HL-60/S4 treated with retinoic acid at 250 ng/mL for 4 days and 3 days (cell line): ENCODE results near the gene TMED3.

ENCODE experiments used
- in situ Hi-C: fragments of 300-500 bp; cut with MboI; formaldehyde crosslinking; loops from 2 replicates; pipeline ENCODE4 v1.7.0; 2022; ENCODE audit warnings: low sequenced_read_pairs

Gene TMED3

GRCh38 chr15:79310985-79311900 is at the start of gene TMED3:
TSS of gene TMED3 (plus strand) at chr15:79311112. CDS start at chr15:79311250, 138 bp downstream.
- in situ Hi-C loops, result no loop called here

DNA sequence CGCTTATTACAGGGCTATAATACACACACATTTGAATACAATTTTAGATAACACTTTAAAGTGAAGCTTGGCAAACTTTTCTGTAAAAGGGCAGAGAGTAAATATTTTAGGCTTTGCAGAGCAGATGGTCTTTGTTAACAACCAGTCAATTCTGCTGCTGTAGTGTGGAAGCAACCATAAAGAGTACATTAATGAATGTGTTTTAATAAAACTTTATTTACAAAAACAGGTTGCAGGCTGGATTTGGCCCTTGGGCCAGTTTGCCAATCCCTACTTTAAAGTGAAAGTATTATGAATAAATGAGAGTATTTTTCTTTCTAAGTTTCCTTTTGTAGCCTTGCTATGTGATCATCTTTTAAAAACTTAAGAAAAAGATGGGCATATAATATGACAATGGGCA is 49.1 kb upstream of the TMED3 start:
- in situ Hi-C loops, result no loop called here

- in situ Hi-C loops, result no loop called here
Measured at GRCh38 chr15:79265167-79265566, 45.7 kb upstream of the TMED3 start.

DNA sequence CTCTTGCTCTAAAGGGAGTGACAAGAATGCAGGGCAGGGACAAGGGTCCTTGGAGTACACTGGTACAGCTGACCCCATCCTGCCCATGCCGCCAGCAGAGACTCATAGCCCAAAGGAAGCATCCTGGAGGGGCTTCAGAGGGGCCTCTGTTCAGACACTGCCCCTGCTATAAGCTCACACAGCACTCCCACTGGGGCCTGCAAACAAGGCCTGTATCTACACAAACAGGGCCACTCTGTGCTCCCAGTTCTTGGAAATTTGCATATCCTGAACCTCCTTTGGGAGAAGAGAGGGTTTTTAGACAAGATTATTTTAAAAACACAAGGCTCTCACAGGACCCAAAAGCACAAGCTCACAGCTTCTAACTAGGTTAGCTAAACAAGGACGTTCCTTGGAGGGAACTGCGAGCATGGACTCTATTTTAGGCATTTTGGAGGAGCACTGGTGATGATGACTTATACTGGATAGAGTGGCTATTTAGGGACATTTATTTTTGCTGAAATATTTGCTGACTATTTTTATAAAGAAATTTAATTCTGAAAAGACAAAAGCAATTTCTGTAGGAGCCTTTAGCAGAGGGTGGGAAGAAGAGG is 44.8 kb upstream of the TMED3 start:
- in situ Hi-C loops, result no loop called here

- in situ Hi-C loops, result no loop called here
Measured at GRCh38 chr15:79282371-79283251, 28.3 kb upstream of the TMED3 start, which contains the start of gene ANKRD34C. TSS of gene ANKRD34C (plus strand) at chr15:79282722. CDS start at chr15:79293285, 10,563 bp downstream.

DNA sequence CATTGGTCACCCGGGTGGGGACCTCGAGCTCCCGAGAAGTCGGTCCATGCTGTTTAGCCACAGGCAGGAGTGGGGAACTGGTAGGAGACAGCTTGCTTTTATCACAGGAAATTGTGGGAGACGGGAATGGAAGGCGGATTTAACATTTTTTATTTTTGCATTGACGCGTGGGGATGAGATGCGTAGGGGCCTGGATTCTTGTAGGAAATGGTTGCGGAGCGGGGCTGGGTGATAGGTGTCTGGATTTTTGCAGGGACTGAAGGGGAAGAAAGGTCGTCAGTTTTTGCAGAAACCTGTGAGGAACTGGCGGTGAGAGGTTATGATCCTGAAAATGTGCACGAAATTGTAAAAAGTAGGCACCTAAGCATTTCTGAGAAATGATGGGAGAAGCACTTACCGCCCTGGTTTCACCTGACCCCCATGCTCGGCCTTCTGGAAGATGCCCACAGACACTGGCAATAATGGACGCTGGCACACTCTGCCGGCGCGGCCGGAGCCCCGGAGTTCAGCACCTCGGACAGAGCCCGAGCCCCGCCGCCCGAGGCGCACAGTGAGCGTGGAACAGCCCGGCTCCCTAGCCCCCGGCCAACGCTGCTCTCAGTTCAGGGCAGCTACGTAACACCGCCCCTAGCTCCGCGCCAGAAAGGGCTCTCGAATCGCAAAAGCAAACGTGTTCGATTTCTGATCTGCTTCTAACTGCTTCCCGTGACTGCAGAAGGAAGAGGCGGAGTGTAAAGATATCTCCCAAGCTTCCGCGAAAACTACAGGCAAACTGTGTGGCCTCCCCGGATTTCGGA is 27.5 kb upstream of the TMED3 start:
- in situ Hi-C loops, result no loop called here

DNA sequence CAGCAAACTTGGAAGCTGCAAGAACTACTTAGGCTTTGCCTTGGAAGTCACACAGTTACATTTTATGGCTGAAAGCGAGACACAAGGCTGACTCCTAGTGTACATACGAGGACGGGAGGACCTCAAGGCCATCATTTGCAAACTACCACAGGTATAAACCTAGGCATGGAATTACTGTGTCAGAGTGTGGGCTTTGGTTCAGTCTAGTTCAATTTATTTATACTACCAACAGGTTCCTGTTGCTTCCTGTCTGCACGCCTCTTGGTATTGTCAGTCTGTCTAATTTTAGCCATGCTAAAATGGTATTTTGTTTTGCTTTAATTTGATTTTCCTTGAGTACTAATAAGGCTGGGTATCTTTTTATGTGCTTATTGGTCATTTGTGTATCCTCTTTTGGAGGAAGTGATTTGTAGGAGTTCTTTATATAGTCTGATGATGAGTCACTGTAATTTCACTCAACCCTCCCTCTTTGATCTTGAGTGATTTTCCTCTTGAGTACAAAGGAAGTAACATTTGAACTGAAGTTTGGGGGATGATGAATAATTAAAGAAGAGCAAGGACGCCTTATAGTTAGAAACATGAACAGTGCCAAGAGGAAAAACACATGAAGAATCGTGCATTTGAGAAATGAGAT is 20.2 kb upstream of the TMED3 start:
- in situ Hi-C loops, result no loop called here

DNA sequence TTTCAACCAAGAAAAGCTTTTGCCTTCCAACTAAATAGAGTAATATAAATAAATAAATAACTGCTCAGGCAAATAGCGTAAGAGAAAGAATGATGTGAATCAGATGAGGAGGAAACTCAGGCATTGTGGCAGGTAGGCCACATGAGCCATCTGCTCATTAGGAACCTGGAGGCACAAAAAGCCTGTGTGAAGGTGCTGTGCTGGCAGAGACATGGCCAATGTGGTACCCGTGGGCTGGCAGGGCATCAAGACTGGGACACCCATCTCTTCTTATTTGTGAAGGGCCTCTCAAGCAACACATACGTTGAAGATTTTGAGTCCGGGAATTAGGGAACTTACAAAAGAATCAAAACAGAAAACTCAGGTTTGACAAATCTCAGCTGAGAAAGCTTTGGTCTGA is 18.9 kb upstream of the TMED3 start:
- in situ Hi-C loops, result no loop called here

DNA sequence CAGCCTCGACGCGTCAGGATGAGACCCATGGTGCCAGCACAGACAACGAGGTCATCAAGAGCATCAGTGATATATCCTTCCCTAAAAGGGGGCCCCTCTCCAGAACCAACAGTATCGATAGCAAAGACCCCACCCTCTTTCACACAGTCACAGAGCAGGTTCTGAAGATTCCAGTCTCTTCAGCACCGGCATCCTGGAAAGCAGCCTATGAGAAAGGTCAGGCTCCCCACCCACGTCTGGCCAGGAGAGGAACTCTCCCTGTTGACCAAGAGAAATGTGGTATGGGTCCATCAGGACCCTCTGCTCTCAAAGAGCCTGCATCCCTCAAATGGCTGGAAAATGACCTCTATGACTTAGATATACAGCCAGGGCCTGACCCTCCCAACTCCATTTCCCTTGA is 16.8 kb upstream of the TMED3 start:
- in situ Hi-C loops, result no loop called here

DNA sequence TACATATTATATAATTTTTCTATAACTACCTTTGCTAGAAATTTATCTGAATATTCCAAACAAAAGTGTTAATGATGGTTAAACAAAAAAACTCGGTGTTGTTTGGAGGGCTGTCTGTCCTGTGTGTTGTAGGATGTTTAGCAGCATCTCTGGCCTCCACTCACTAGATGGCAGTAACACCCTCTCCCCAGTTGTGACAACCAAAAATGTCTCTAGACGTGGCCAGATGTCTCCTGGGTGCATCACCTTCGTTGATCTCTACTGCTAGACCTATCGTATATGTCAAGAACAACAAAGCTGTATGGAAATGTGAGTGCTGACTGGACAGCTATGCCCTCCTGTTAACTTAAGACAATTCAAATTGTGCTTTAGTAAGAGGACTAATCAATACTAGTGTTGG is 14.3 kb upstream of the TMED3 start:
- in situ Hi-C loops, result no loop called here

DNA sequence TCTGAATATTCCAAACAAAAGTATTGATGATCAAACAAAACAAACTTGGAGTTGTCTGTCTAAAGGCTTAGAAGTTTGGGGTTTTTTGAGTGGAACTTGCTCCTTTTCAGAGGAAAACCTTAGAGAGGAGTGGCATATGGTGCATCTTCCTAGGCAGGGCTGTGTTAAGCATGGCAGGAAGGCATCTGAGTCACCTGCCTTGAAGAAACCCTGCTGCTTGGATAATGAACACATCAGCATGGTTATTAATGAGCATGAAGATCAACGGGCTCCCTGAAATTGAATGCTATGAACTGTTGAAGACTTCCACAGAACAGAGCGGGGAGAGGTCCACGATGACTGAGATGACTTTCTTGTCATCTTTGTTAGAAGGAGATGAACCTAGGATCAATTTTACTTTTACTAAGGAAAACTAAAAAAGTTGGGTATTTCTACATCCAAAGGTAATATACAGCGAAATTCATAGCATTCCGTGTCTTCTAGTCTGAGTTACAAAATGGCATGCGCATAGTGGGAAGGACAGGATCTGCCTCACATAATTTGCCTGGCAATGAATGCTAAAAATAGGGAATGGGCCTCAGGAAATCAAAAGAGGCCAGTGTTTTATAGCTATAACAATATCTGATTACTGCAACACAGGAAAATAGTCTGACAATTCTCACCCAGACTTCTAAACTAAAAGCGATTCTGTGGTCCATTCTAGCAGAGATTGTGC is 11.6 kb upstream of the TMED3 start:
- in situ Hi-C loops, result no loop called here

DNA sequence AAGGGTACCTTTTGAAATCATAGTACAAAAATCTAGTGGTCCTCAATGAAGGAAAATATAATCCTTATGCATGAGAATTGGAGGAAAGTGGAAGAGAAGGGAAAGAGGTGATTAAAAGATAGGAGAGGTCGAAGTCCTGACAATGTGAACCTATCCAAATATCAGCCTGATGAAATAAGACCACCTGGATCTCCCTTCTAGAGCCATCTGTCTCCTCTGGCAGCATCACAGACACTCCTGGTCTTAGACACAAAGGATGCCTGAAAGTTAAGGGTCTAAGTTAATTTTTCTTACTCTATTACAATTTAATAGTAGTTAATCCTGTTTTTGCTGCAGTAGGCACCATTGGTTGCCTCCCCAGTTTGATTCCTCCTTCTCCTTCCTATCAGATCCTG is 11.1 kb upstream of the TMED3 start:
- in situ Hi-C loops, result no loop called here

GRCh38 chr15:79307251-79307650 is 3.7 kb upstream of the TMED3 start:
- in situ Hi-C loops, result no loop called here

- in situ Hi-C loops, result no loop called here
Measured at GRCh38 chr15:79308874-79309273, 2.0 kb upstream of the TMED3 start.

DNA sequence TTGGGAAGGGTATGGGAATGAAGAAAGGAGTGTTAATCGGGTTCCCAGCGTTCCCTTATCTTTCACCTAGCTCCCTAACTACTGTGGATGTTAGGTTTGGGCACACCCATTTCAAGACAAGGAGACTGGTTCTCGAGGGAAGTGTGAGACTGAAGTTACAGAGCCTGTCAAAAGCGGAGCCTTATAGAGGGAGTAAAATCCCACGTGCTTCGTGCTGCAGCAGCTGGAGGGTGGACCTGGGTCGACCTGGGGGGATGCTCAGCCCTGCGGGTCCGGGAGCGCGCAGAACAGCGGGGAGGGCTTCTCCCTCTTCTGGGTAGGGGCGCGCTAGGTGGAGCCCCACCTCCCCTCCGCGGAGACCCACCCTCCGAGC is 314 bp upstream of the TMED3 start:
- in situ Hi-C loops, result no loop called here

GRCh38 chr15:79311901-79312553 is 1.1 kb downstream of the TMED3 start:
- in situ Hi-C loops, result no loop called here

DNA sequence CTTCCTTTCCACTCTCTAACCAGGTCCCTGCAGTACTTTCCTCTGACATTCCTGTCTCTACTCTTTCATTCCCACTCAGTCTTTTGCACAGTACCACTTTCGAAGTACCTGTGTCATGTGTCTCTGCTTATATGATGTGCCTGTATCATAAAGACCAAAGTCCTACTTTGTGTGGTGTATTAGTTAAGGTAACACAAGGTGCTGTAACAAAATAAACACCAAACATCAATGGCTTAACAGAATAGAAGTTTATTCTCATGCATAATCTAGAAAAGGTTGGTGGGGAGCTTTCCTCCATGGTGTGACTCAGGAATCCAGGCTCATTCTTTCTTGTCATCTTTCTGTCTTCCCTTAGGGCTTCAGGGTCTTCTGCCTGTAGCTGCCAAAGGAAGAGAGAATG is 3.3 kb downstream of the TMED3 start:
- in situ Hi-C loops, result no loop called here

DNA sequence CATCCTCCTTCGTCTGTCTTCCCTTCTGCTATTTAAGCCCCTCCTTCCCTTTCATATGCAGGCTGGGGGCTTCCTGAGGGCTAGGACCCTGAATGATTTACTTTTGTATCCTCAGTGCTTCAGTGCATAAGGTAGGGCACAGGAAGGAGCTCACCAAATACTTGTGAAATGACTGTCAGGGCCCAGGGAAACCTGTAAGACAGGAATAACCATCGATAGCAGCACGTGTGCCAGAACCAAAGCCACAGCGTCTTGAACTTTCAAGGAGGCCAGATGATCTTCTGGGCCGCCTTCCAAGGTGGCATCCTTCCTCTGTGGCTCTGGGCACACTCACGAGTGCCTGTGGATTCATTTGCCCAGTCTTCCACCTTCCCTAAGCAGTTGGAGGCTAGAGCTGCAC is 3.9 kb downstream of the TMED3 start:
- in situ Hi-C loops, result no loop called here
